ENCODE data around the gene ZFYVE26. TPM values are rescaled to one million over a fixed set of nuclear protein-coding genes. Genes with fewer than 3 reads are reported as not detected.

ZFYVE26 gene
- total RNA-seq, 1 experiment from 2014 or later: 13.2 TPM

- Histone ChIP-seq H3K36me3 (ENCODE audit: control insufficient read depth in 1 of 2, insufficient read depth in 2 of 2, low read length in 2 of 2) (peaks cover 12 to 15% of the 10 kb centered on the region in 2 experiments; a peak in 3 of 4 replicates), H3K27me3 (ENCODE audit: insufficient read depth, low read length) (no peaks in the 10 kb centered on the region), H3K79me2 (ENCODE audit: insufficient read depth, low read length) (no peaks in the 10 kb centered on the region), H2AFZ (ENCODE audit: low read depth, low read length, poor library complexity, severe bottlenecking) (no peak overlapping the region), H3K9ac (ENCODE audit: low read length) (no peak overlapping the region), H3K4me1 (ENCODE audit: control insufficient read depth in 1 of 2, insufficient read depth in 2 of 2, low read length in 2 of 2) (no peaks in the 10 kb centered on the region), H3K9me2 (ENCODE audit: insufficient read depth) (no peaks in the 10 kb centered on the region), H3K4me2 (ENCODE audit: low read length) (no peak overlapping the region), H3K9me3 (ENCODE audit: control insufficient read depth in 1 of 2, insufficient read depth in 1 of 2, low read depth in 1 of 2, low read length in 2 of 2) (no peaks in the 10 kb centered on the region), H4K20me1 (ENCODE audit: insufficient read depth) (no peaks in the 10 kb centered on the region), H3K27ac (ENCODE audit: low read depth, low read length) (no peak overlapping the region), H3K4me3 (replicated peaks in 1 of 2; ENCODE audit: low read depth in 1 of 2, low read length in 2 of 2) (no peak overlapping the region)
- POLR2A ChIA-PET: no interaction called here
- RAD21 ChIA-PET (ENCODE audit: low non-redundant PET in 1 of 2, low total read pairs in 2 of 2, uncharacterized antibody in 2 of 2, unreplicated experiment in 2 of 2): no interaction called here
- DNase-seq (ENCODE audit: low read depth, low spot score) (no peak), ATAC-seq (no peak)
- TF ChIP-seq SRF (IDR thresholded peaks at IDR 0.05; ENCODE audit: low read depth) (no peak), CTCF (IDR thresholded peaks at IDR 0.05 in 2 of 3, conservative IDR thresholded peaks at IDR 0.05 in 1 of 3; ENCODE audit: borderline replicate concordance in 1 of 3, insufficient read depth in 1 of 3, low read depth in 2 of 3, low read length in 2 of 3) (no peak), EZH2 (IDR thresholded peaks at IDR 0.05) (no peak), SP1 (IDR thresholded peaks at IDR 0.05; ENCODE audit: low read depth) (no peak), ZNF274 (IDR thresholded peaks at IDR 0.05; ENCODE audit: low read depth, low read length) (no peak), ZBTB33 (IDR thresholded peaks at IDR 0.05; ENCODE audit: extremely low read depth, insufficient replicate concordance, low read length) (no peak), EZH2phosphoT487 (IDR thresholded peaks at IDR 0.05; ENCODE audit: borderline replicate concordance) (no peak), RAD21 (IDR thresholded peaks at IDR 0.05; ENCODE audit: low read depth) (no peak), REST (IDR thresholded peaks at IDR 0.05; ENCODE audit: low read depth) (no peak), JUND (IDR thresholded peaks at IDR 0.05) (no peak), ATF3 (IDR thresholded peaks at IDR 0.05) (no peak), SIN3A (IDR thresholded peaks at IDR 0.05; ENCODE audit: low read depth) (no peak), FOSL1 (IDR thresholded peaks at IDR 0.05; ENCODE audit: low read depth) (no peak), ELF1 (IDR thresholded peaks at IDR 0.05; ENCODE audit: borderline replicate concordance, low read depth) (no peak), CBX3 (IDR thresholded peaks at IDR 0.05; ENCODE audit: low read depth) (no peak), TCF7L2 (IDR thresholded peaks at IDR 0.05; ENCODE audit: borderline replicate concordance, extremely low read depth, insufficient read depth, insufficient read length) (no peak), POLR2AphosphoS5 (IDR thresholded peaks at IDR 0.05; ENCODE audit: low read depth, low read length) (no peak), EGR1 (IDR thresholded peaks at IDR 0.05; ENCODE audit: low read depth) (no peak)
- TF ChIP-seq, protein P1, sequence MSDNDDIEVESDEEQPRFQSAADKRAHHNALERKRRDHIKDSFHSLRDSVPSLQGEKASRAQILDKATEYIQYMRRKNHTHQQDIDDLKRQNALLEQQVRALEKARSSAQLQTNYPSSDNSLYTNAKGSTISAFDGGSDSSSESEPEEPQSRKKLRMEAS (IDR thresholded peaks at IDR 0.05): no peak
- CTCF ChIA-PET: no interaction called here
- no TSS peak for BruUV-seq (replicated peaks)
- intact Hi-C loops (cut with micrococcal nuclease): no loop called here
Observed at GRCh38 chr14:67776653-67777322, 39.6 kb downstream of the ZFYVE26 start.
